ENCODE data around the gene SYT9. TPM values are rescaled to one million over a fixed set of nuclear protein-coding genes. Genes with fewer than 3 reads are reported as not detected.
A peak's percentile ranks its signal among the peaks of the same experiment; 100 is the strongest.

Gene SYT9
- total and polyA plus RNA-seq, 12 donors, result 0.94 to 17.7 (median 5.0) TPM

- WGBS, 4 donors, result 69 to 87% (median 73%) methylated on average over 6 of the region's 6 CpGs
Observed at GRCh38 chr11:7347611-7348431, 96.1 kb downstream of the SYT9 start.

GRCh38 chr11:7348432-7349304, 97.0 kb downstream of the SYT9 start:
- Histone ChIP-seq H3K4me1 (replicated peaks in 1 of 2) (no peaks in the 10 kb centered on the region), H3K36me3 (replicated peaks in 1 of 2) (no peaks in the 10 kb centered on the region), H3K27ac (no peak overlapping the region), H3K27me3 (no peaks in the 10 kb centered on the region), H3K4me3 (no peak overlapping the region), H3K9me3 (replicated peaks in 1 of 3) (no peaks in the 10 kb centered on the region)
- intact Hi-C loops (cut with DNase I), result no loop called here
- 38 to 62% (median 45%) methylated on average over 8 of the region's 8 CpGs for WGBS, 4 donors
- no peak for DNase-seq
- TF ChIP-seq CTCF (IDR thresholded peaks at IDR 0.05), result no peak
- no peak for TF ChIP-seq POLR2A (IDR thresholded peaks at IDR 0.05)

More at GRCh38 chr11:7347611-7348431, 96.1 kb downstream of the SYT9 start:
- no peaks in the 10 kb centered on the region for H3K4me1 ChIP-seq (replicated peaks in 1 of 2)
- no peaks in the 10 kb centered on the region for H3K27me3 ChIP-seq
- TF ChIP-seq POLR2A (IDR thresholded peaks at IDR 0.05) (no peak), CTCF (IDR thresholded peaks at IDR 0.05) (no peak)
- H3K9me3 ChIP-seq (replicated peaks in 1 of 3), result no peaks in the 10 kb centered on the region
- H3K36me3 ChIP-seq (replicated peaks in 1 of 2), result no peaks in the 10 kb centered on the region
- no peak overlapping the region for H3K4me3 ChIP-seq
- intact Hi-C loops (cut with DNase I), result no loop called here
- no peak overlapping the region for H3K27ac ChIP-seq
- no peak for DNase-seq

- WGBS, 4 donors, result 65 to 87% (median 80%) methylated on average over 3 to 5 of the region's 5 CpGs
- intact Hi-C loops (cut with DNase I), result no loop called here
- Histone ChIP-seq H3K9me3 (replicated peaks in 1 of 3) (no peaks in the 10 kb centered on the region), H3K27me3 (no peaks in the 10 kb centered on the region), H3K36me3 (replicated peaks in 1 of 2) (no peaks in the 10 kb centered on the region), H3K27ac (no peak overlapping the region), H3K4me1 (replicated peaks in 1 of 2) (no peaks in the 10 kb centered on the region), H3K4me3 (no peak overlapping the region)
- no peak for DNase-seq
- TF ChIP-seq CTCF (IDR thresholded peaks at IDR 0.05), result no peak
- TF ChIP-seq POLR2A (IDR thresholded peaks at IDR 0.05), result no peak
Observed at GRCh38 chr11:7351228-7351627, 99.5 kb downstream of the SYT9 start.

- H3K27ac ChIP-seq, result no peak overlapping the region
- H3K9me3 ChIP-seq (replicated peaks in 1 of 3), result no peaks in the 10 kb centered on the region
- 45 to 85% (median 51%) methylated on average over 4 of the region's 4 CpGs for WGBS, 4 donors
- H3K36me3 ChIP-seq (replicated peaks in 1 of 2), result no peaks in the 10 kb centered on the region
- intact Hi-C loops (cut with DNase I), result no loop called here
- peak in 2 of 7 donors; percentile 12 to 14 for DNase-seq
- no peaks in the 10 kb centered on the region for H3K4me1 ChIP-seq (replicated peaks in 1 of 2)
- H3K27me3 ChIP-seq, result no peaks in the 10 kb centered on the region
- TF ChIP-seq CTCF (IDR thresholded peaks at IDR 0.05) (peak in 4 of 6 experiments; percentile 31 to 39 (median 32)), POLR2A (IDR thresholded peaks at IDR 0.05) (no peak)
- no peak overlapping the region for H3K4me3 ChIP-seq
Observed at GRCh38 chr11:7353100-7353499, 101.4 kb downstream of the SYT9 start.
